Measurements from ENCODE around the gene TCF20.

TCF20 gene

DNA sequence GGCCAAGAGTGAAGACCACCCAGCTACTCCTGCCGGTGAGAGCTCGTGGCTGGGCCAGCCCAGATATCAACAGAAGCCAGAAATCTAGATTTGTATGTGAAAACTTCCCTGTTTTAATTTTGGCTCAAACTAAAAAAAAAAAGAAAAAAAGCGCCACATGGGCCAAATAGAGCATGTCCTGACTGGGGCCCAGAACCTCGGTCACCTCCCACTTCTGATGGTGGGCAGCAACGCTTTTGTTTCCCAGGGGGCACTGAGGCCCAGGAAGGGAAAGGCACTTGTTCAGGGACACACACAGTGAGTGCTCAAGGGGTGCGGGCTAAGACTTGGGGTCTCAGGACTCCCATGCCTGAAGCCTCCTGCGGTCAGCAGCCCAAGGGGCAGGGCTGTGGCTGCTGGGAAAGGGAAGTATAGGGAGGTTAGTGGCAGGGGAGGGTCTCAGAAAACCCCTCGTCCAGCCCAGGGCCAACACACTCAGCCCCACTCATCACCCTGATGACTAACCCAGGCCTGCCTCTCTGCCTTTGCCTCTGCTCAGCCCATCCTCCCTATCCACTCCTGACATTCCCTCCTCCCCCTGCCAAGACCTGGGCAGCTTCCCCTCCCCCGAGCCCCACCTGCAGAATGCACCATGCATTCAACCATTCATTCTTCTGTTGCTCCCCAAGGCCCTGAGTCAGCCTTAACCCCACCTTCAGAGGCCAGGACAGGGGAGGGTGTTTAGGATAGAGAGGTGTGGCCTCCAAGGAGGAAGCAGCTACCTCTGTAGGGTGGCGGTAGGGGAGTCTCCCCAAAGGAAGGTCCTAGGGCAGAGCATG, 30.0 kb upstream of the TCF20 start:
- FAIRE-seq: no peak

DNA sequence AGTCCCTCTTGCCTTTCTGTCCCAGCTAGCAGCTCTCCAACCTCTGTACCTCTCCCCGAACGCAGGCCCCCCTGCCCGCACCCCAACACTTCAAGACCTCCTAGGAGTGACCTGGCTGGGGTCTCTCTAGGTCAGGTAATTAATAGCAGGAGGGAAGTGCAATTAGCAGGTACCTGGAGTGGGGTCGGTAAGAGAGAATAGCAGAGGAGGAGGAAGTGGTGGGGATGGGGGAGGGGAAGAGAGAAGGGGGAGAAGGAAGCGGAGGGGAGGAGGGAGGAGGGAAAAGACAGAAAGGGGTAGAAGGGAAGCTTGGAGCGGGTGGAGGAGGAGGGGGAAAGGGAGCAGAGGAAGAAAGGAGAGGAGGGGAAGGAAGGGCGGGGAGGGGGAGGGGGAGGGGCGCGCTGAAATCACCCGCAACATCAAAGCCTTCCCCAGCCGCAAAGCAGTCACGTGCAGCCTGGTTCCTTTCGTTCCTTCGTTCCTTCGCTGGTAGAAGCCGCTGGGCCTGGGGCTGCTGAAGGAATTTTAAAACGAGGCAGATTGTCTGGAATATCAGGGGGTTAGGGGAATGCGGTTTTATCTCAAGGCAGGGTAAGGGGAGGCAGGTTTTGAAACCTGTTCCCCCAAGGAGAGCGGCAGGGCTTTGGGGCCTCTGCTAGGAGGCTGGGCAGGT, 29.3 kb upstream of the TCF20 start:
- no peak for FAIRE-seq

DNA sequence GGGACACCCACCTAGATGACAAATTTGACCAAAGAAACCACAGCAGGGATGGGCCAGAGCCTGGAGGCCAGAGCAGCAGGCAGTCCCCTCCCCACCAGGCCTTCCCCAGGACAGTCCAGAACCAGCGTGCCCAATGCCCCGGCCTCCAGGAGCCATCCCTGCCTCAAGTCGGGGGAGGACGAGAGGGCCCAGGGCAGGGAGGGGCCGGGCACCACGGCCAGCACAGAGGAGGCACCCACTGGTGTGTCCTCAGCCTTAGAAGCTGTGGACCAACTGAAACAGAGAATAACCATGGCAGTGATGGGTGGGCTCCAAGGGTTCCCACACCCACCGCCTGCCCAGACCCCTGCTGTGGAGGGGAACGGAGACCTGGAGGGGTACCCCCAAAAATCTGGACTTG, 28.3 kb upstream of the TCF20 start:
- no peak for FAIRE-seq

DNA sequence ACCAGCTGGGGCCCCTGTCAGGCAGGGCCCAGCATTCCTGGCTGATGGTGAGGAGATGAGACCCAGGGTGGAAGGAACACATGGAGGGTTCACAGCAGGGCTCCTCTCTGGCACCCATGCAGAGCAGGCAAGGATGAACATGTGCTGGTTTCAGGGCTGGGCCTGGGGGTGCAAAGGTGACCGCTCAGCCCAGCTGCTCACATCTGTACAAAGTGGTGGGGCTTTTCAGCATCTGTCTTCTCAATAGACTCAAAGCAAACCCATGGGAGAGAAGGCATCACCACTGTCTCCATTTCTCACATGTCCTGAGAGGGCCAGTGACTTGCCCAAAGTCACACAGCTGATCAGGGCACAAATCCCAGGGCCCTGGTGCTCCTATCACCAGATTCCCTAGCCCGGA, 27.3 kb upstream of the TCF20 start:
- FAIRE-seq: no peak

DNA sequence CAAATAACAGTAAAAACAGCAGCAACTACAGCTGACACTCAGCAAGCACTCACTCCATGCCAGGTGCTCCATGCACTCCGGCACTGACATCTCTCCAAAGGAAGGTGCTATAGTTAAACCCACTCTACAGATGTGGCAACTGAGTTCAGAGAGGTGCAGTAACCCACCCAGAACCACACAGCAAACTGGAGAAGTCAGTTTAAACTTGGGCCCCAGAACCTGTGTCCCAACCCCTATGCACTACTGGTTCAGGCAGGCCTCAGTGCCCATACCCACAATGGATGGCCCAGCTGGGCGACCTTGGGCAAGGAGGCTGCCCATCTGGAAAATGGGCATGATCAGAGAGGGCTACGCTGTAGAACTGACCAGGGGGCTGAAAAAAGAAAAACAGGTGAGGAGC, 26.4 kb upstream of the TCF20 start:
- no peak for FAIRE-seq

DNA sequence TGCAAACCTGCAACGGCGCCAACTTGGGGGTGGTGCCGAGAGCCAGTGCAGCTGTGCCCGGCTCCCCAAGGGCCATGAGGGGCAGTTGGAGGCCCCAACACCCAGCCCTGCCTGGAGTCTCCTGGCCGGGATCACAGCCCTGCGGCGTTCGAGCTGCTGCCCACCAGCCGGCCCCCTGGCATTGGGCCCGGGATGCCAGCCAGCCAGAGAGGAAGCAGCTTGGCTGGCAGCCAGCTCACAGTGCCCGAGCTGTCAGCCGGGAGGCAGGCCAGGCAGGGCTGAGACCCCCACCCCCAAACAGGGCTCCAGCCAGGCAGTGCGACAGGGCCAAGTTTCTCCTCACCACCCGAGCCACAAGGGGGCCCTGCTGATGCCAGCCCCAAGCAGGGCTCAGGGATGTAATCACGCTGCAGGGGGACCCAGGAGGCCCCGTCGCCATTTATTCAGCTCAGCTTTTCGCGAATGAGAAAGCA, 26.0 kb upstream of the TCF20 start:
- no peak for FAIRE-seq

DNA sequence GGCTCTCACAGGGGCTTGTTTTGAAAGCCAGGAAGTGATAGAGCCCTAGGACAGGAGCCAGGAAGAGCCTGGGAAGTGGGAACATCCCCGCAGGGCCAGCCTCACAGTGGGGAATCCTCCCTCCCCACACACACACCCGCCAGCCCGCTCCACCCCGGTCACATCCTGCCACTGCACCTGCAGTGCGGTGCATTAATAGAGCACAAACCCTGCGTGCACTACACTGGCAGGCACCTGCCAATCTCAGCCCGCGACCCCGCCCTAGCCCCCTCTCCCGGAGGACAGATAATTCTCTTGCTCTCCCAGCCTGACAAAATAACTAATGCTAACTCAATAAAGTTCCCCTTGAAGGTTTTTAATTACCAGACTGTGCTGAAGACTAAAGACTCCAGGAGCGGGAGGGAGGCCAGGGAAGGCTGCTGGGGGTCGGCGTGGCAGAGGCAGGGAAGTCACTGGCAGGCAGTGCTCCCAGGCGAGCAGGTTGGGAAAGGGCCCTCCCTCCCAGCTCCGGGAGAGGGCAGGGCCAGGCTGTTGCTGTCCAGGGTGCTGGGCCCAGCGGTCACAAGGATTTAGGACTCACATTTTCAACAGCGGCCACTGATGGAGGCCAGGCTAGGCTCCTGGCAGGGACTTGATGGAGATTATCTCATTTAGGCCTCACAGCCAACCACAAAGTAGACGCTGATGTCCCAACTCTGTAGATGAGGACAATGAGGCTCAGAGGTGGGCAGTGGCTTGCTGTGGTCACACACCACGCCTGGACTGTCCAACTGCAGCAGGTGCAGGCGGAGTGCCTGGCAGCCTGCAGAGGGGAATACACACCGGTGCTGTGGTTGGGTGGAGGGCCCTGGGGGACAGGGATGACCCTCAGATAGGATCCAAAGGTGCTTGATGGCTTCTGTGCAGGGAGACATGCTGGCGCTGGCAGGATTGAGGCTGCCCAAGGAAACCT, 23.9 kb upstream of the TCF20 start:
- FAIRE-seq: no peak

DNA sequence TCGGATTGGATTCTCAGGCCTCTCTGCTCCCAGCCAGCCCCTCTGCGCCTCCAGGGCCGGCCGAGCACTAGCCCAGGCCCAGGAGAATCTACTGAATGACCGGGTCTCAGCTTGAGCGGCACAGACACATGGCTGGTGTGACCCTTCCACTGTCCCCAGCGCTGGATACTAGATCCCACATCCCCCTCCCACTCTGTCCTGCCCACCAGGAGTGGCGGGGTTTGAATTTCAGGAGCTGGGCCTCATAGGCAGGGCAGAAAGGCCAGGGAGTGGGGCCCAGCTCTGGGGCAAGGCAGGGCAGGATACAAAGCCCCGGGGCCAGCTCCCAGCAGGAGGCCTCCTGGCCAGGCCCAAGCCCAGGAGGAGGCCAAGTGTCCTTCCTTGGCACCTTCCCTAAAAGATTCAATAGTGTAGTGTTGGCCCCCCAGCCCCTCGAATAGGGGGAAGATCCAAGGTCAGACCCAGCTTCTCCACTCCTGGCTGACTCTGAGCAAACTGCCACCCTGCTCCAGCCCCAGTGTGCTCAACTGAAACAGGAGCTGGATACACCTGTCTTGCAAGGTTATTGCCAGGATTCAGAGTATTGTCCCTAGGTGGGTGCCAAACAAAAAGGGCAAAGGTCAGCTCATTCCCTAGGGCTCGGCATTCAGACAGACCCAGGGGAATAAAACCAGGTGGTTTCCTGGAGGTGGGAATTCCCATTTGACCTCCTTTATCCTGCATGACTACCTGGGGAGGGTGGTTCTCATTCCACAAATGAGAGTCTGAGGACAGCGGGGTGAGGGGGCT, 22.5 kb upstream of the TCF20 start:
- no peak for FAIRE-seq

DNA sequence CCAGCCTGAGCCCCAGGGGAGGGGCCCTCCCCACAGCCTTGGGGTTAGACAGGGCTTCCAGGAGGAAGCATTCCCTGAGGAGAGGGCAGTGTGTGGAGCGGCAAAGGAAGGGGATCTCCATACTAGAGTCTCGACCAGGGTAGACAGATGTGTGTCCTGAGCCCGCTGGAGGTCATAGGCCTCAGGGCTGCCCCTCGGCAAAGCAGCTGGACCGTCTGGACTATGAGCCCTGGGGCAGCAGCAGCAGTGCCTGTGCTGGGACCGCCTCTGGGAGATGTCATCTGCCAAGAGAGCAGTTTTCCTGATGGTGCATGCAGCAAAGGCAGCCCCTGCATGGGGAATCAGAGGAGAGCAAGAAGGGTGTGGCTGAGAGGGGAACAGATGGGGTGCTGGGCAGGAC, 20.8 kb upstream of the TCF20 start:
- no peak for FAIRE-seq

DNA sequence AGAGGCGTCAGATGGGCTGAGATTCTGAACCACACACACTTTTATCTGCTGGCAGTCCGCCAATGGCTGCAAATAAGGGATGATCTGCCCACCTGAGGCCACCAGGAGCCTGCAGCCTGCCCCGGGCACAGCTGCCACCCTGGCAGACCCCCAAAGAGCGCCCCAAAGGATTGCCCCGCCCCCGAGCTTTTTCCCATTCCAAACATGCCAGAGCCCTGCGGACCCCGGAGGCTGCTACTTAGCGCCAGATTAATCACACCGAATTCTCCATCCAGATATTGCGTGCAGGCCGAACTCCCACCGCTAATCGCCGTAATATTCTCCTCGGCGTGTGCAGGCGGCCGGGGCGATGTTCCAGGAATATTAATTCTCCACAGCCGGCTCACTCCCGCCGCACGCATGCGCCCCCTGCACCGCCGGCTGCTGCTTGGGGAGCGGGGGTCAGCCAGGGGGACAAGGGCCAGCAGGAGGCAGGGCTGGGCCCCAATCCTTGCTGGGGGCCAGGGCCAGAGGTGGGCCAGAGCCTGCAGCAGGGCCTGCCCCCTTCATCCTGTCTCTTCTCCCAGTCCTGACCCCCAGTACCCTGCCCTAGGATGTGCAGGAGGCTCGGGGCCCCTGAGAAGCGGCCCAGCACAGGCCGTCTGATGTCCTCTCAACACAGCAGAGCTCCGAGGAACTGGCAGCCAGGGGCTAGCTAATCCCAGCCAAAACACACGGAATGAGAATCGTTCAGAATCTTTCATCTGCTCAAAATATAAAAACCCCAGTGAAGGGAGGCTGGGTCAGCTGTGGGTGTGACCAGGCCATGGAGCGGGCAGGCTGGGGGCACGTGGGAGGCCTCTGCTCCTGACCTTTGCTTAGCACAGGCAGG, 19.5 kb upstream of the TCF20 start:
- no peak for FAIRE-seq

DNA sequence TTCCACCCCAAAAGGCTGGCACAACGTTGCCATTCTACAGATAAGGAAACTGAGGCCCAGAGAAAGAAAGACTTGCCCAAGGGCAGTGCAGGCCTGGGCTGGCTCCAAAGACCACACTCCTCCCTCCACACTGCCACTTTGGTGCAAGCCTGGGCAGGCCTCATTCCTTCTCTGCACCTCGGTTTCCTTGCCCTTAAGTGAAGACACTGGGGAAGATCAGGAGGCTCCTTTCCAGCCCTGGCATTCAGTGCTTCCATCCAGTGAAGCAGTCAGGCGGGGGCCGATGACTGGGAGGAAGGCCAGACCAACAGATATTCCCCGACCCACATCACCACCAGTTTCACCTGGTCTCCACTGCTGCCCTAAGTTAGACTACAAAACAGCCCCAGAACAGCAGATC, 18.3 kb upstream of the TCF20 start:
- no peak for FAIRE-seq

DNA sequence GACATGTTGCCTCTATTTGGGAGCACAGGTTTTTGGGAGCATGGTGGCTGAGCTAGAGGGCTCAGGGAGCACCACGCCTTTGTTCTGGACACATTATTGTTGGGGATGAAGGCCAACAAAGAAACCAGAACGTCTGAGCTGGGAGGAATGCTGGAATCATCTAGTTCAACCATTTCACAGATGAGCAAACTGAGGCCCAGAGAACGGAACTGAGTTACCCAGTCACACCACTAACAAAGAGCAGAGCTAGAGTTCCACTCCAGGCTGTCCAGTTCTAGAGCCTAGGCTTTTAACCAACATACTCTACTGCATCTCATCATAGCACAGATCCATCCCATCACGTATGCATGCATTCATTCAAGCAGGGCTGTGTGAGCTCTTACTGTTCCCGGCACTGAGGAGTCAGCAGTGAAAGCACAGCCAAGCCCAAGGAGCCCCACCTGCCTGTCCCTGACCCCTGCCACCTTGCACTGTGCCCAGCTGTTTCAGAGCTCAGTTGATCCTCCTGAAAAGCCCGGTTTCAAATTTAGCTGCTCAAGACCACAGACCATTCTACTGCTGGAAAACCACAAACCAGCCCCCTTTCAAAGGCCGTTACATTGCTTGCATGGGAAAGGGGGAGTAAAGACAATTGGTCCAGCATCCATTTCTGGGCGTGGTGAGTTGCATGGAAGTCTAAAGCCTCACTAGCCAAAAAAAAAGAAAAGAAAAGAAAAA, 16.9 kb upstream of the TCF20 start:
- no peak for FAIRE-seq

DNA sequence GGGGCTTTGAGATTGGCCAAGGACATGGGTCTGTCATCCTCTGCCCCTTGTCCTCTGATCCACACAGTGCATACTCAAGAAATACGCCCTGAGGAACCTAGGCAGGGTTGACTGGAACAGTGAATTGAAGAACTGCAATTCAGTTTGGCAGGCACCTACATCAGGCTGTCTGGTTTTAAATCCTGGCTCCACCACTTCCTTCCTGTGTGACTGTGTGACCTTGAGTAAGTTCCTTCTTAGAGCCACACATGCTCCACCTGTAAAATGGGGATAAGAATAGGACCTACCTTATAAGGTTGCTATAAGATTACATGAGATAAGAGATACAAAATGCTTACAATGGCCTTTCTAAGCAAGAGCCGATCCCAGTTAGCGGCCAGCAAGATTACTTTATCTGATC, 15.8 kb upstream of the TCF20 start:
- FAIRE-seq: no peak

DNA sequence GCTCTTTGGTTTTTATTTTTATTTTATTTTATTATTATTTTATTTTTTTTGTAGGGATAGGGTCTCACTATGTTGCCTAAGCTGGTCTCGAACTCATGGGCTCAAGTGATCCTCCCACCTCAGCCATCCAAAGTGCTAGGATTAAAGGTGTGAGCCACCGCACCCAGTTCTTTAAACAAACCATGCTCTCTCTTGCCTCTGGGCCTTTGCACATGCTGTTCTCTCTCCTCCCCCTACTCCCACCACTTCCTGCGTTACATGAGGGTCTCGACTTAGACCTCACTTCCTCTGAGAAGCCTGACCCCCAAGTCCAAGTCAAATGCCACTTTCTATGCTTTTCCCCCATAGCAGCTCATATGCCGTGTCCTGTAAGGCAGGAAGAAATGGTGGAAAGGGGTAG, 15.2 kb upstream of the TCF20 start:
- FAIRE-seq: no peak

DNA sequence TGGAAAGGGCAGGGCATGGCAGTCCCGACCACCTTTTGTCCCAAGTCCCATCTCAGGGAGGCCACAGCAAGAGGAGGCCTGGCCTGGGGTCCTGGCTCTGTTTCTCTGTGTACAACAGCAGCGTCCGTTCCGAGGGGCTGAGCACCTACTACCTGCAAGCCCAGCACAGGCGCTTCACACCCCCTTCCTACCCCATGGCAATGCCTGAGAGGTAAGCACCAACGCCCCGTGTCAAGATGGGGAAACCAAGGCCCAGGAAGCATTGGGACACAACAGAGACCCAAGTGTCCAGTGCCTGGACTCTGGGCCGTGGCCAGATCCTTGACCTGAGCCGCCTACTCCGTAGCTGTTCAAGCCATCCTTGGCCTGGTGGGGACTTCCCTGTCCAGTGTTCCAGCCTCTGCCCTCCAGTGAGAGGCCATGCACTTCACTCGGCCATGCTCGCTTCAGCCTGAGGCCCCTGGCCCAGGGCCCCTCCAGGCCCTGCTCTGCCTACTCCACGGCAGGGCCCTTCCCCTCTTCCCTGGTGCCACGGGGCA, 14.3 kb upstream of the TCF20 start:
- no peak for FAIRE-seq

DNA sequence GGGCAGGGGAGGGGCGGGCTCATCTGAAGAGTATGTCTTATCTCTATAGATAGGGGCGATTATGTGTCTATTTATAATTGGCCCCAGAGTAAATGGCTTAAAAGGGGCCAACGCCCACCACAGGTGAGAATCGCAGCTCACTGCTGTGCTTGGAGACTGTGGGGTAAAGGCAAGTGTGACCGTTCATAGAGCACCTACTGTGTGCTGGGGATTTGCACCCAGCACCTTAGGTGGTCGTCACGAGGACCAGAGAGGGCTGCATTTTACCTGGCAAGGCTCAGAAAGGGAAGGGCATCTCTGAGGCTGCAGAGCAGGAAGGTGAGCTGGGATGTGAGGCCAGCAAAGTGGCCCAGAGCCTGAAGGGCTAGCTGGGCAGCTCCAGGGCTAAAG, 13.7 kb upstream of the TCF20 start:
- FAIRE-seq: no peak

DNA sequence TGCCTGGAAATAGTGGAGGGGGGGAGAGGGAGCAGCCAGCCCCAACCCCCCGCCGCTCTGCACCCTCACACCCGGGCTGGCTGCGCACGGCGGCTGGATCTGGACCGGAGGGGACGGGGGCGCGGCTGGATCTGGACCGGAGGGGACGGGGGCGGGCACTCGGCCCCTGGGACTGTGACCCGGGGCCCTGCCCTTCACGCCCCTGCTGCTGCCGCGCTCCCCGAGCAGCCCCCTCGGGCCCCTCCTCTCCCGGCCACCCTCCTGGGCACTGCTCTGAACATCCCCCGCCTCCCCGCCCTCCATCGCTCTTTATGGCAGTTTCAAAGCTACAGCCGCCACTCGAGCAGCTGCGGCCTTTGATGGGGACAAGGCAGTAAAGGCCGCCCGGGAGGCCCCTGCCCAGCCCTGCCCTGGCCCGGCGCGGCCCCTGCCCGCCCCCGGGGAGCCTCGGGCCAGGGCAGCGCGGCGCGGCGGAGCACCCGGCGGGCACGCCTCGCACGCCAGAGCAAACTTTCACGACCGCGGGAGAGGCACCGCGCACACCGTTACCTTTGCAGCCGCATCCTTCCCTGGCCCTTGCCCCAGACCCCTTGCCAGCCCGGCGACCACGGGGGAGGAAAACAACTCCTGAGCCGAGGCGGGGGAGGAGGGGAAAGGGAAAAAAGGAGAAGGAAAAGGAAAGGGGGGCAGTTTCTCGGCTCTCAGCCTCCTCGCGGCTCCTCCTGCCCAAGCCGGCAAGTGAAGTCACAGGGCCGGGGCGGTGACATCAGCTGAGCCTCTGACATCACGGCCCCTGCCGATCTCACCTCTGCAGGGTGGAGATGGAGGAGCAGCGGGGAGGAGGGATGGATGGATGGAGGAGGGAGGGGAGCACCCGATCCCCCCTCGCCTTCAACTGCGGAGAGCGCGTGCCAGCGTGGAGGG, 13.1 kb upstream of the TCF20 start:
- FAIRE-seq: no peak

DNA sequence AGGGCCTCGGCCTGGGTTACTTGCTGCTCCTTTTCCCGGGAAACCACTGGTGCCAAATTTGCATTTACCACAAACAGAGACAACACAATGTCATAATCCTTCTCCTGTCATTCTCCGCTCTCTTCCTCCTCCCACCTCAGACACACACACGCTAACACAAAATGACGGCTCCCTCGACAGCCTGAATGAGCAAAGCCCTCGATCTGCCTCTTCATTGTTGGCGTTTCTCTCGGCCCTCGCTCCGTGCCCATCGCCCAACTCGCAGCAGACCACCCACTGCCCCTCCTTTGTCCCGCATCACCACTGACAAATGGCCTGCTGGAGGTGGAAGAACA, 12.5 kb upstream of the TCF20 start:
- FAIRE-seq: no peak

DNA sequence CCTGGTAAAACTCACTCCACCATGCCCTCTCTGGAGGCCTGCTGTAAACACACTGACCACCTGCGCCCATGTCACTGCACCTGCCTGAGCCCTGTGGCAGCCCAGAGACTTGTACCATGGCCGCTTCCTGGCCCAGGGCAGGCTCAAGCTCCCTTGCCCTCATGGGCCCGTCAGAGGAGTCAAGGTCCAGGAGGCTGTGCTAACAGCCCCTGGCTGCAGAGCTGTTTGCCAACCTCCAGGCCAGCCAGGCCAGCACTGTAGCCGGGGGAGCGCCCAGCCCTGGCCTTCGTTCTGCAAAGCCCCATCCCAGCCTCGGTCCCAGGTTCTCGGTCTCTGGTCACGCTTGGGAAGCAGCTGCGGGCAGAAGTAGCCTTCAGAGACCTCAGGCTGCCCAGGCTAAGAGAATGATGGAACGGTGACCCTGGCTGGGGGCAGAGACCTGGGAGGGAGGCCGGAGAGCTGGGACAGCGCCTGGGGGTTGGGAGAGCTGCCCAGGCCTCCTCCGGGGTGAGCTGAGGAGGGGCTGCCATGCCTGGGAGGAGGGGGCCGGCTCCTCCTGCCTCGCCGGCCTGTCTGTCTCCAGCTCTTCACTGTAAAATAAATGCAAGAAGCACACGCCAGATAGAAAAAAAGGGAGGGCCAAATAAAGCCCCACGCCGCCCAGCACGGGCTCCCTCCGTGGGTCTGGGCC, 11.9 kb upstream of the TCF20 start:
- no peak for FAIRE-seq
